Effector memory CD8-positive, alpha-beta T cell (primary cell): ENCODE results near the gene KCNN3.

Experiments
- ATAC-seq: fragments of 150-1000 bp; cut with Tn5 transposase; replicated peaks from 2 replicates; pipeline ENCODE4 v1.10.0; 2021; ENCODE audit warnings: mild to moderate bottlenecking, moderate library complexity
- DNase-seq, 3 experiments: peaks; one replicate each; pipeline ENCODE4 v3.0.0; 2021
- H3K27ac Mint-ChIP-seq, 2 donors: one replicate each; pipeline ENCODE4 v1.8.0; 2022; ENCODE audit warnings: mild to moderate bottlenecking in 2 of 2, mixed read lengths in 2 of 2, moderate library complexity in 2 of 2
- H3K27me3 Mint-ChIP-seq, 2 donors: one replicate each; pipeline ENCODE4 v1.8.0; 2022; ENCODE audit warnings: mixed read lengths in 2 of 2
- H3K36me3 Mint-ChIP-seq: one replicate; pipeline ENCODE4 v1.8.0; 2022; ENCODE audit warnings: mild to moderate bottlenecking, moderate library complexity, mixed read lengths; ENCODE audit not compliant: insufficient read depth
- H3K4me1 Mint-ChIP-seq, 2 donors: one replicate each; pipeline ENCODE4 v1.8.0; 2022; ENCODE audit warnings: low read depth in 2 of 2, mixed read lengths in 2 of 2
- H3K4me3 Mint-ChIP-seq, 2 donors: one replicate each; pipeline ENCODE4 v1.8.0; 2022; ENCODE audit warnings: mild to moderate bottlenecking in 2 of 2, mixed read lengths in 2 of 2, moderate library complexity in 2 of 2
- H3K9me3 Mint-ChIP-seq, 2 donors: one replicate each; pipeline ENCODE4 v1.8.0; 2022; ENCODE audit warnings: mixed read lengths in 2 of 2

Gene KCNN3

DNA sequence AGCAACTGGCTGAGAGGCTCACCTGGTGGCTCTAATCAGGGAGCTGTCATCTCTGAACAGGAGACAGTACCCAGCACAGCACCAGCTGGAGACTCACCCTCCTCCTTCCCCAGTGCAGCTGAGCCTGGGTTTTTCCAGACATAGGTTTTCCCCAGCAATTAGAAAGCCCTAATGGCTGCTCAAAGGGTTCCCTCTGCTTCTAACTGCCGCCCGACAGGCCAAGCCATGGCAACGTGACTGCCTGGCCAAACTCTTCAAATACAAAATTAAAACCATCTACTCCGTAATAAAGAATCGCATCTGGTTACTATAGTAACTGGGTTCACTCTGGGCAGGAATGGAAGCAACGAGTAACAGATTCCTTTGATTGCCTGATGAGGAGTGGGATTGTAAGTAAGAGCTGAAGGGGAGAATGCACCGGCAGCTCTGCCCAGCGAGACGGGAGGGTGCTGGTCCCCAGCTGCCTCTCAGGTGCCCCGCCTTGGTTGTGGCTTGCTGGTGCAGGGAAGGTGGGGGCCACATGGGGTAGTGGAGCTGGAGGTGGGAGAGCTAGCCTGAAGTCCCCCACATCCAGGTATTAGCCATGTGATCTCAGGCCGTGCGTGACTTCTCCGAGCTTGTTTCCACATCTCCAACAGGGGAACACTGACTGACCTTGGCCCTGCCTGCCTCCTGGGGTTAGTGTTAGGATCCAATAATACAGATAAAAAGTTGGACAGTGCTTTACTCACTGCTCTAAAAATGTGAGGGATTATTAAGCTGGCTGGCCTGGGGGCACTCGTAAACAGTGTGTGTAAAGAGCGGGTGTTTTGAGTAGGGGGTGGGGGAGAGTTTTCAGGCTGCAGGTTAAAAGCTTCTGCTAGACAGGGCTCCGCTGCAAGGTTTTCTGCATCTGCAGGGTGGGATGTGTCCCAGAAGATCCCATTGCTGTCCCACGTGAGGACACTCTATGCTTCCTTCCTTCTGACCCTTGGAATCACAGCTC is 94.2 kb downstream of the KCNN3 start:
- H3K27ac Mint-ChIP-seq: peak overlapping the region in 1 of 2 donors; percentile 51
- ATAC-seq (no peak), DNase-seq (no peak)
- no peaks in the 10 kb centered on the region for H3K4me1 Mint-ChIP-seq
- H3K9me3 Mint-ChIP-seq: no peaks in the 10 kb centered on the region
- no peak overlapping the region for H3K4me3 Mint-ChIP-seq
- no peaks in the 10 kb centered on the region for H3K36me3 Mint-ChIP-seq
- peaks cover 0 to 30% of the 10 kb centered on the region in 2 donors for H3K27me3 Mint-ChIP-seq

DNA sequence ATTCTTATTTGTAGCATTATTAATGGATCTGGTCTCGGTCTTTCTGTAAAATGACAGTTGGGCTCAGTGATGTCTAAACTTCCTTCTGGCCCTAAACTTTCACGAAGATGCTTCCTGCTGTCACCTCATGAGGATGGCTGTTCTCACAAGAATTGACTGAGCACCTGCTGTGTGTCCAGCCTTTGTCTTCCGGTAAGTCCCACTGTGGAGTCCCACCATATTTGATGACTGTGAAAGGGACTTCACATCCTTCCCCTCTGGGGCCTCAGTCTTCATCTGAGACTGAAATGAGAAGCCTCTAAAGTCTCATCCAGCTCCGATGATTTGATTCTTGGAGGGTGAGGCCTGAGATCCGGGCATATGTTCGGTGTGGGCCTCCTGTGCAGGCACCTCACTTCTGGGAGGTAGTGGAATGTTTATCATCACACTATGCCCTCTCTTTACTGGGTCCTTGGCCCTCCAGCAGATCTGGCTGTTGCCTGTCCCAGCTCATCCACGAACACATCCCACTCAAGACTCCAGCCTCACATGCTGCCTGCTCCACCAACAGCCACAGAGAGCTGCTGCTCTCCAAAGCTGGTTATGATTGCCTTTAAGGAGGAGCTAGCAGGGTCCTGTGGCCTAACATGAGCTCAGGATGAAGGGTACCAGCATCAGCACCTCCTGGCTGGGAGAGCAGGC is 95.8 kb downstream of the KCNN3 start:
- Mint-ChIP-seq H3K36me3 (no peaks in the 10 kb centered on the region), H3K27ac (peak overlapping the region in 1 of 2 donors; percentile 14), H3K4me3 (no peak overlapping the region), H3K9me3 (no peaks in the 10 kb centered on the region), H3K4me1 (no peaks in the 10 kb centered on the region), H3K27me3 (peaks cover 0 to 30% of the 10 kb centered on the region in 2 donors)
- DNase-seq (no peak), ATAC-seq (no peak)

DNA sequence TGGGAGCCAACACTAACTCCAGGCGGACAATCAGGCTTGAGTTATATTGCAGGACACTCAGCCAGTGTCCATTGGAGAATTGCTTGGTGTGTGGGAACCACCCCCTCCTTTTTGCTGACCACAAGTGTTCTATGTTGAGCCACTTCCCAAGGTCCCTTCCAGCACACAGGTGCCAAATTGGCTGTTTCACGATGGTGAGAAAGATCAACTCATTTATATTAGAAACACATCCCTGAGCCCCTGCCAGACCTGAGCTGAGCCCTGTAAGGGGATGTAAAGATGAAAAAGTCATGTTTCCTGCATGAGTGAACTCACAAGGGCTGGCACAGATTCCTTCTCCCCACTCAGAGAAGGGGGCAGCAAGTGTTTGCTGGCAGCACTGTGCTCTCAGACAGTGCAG is 96.5 kb downstream of the KCNN3 start:
- no peaks in the 10 kb centered on the region for H3K9me3 Mint-ChIP-seq
- no peak overlapping the region for H3K4me3 Mint-ChIP-seq
- ATAC-seq: no peak
- no peak overlapping the region for H3K27ac Mint-ChIP-seq
- peaks cover 0 to 30% of the 10 kb centered on the region in 2 donors for H3K27me3 Mint-ChIP-seq
- no peaks in the 10 kb centered on the region for H3K36me3 Mint-ChIP-seq
- no peaks in the 10 kb centered on the region for H3K4me1 Mint-ChIP-seq
- no peak for DNase-seq

DNA sequence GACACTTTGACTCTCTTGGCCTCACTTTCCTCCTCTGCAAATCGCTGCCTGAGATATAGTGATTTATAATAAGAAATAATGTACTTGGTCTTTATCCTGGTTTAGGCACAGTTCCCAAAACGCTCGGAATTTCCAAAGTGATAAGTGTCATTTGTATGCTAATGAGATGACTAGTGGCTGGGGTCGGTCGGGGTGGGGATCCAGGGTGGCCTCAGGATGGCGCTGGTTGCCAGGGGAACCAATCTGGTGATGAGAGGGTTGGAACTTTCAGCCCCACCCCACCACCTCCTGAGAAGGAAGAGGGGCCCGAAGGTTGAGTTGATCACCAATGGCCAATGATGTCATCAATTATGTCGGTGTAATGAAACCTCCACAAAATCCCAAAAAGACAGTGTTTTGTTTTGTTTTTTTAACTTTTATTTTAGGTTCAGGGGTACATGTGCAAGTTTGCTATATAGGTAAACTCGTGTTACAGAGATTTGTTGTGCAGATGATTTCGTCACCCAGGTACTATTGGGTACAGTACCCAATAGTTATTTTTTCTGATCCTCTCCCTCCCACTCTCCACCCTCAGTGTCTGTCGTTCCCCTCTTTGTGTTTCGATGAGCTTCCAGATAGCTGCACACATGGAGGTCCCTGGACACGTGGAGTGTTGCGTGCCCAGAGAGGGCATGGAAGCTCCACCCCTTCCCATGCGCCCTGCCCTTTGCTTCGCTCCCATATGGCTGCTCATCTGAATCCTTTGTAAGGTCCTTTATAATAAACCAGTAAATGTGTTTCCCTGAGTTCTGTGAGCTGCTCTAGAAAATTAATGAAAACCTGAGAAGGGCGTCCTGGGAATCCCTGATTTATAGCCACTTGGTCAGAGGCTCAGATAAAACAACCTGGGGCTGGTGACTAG is 97.2 kb downstream of the KCNN3 start:
- Mint-ChIP-seq H3K9me3 (no peaks in the 10 kb centered on the region), H3K4me1 (no peaks in the 10 kb centered on the region), H3K36me3 (no peaks in the 10 kb centered on the region), H3K27ac (no peak overlapping the region), H3K4me3 (no peak overlapping the region), H3K27me3 (peaks cover 0 to 30% of the 10 kb centered on the region in 2 donors)
- no peak for ATAC-seq
- DNase-seq: no peak

GRCh38 chr1:154772056-154772455 is 98.0 kb downstream of the KCNN3 start:
- H3K4me1 Mint-ChIP-seq: no peaks in the 10 kb centered on the region
- H3K4me3 Mint-ChIP-seq: no peak overlapping the region
- no peaks in the 10 kb centered on the region for H3K36me3 Mint-ChIP-seq
- no peak overlapping the region for H3K27ac Mint-ChIP-seq
- ATAC-seq: no peak
- H3K27me3 Mint-ChIP-seq: peaks cover 0 to 29% of the 10 kb centered on the region in 2 donors
- no peak for DNase-seq
- no peaks in the 10 kb centered on the region for H3K9me3 Mint-ChIP-seq

GRCh38 chr1:154770897-154771594 is 99.0 kb downstream of the KCNN3 start:
- peaks cover 0 to under 1% of the 10 kb centered on the region in 2 donors for H3K4me1 Mint-ChIP-seq
- no peak for ATAC-seq
- no peaks in the 10 kb centered on the region for H3K9me3 Mint-ChIP-seq
- H3K36me3 Mint-ChIP-seq: no peaks in the 10 kb centered on the region
- H3K27me3 Mint-ChIP-seq: peaks cover 2 to 27% of the 10 kb centered on the region in 2 donors
- no peak overlapping the region for H3K27ac Mint-ChIP-seq
- no peak for DNase-seq
- no peak overlapping the region for H3K4me3 Mint-ChIP-seq

DNA sequence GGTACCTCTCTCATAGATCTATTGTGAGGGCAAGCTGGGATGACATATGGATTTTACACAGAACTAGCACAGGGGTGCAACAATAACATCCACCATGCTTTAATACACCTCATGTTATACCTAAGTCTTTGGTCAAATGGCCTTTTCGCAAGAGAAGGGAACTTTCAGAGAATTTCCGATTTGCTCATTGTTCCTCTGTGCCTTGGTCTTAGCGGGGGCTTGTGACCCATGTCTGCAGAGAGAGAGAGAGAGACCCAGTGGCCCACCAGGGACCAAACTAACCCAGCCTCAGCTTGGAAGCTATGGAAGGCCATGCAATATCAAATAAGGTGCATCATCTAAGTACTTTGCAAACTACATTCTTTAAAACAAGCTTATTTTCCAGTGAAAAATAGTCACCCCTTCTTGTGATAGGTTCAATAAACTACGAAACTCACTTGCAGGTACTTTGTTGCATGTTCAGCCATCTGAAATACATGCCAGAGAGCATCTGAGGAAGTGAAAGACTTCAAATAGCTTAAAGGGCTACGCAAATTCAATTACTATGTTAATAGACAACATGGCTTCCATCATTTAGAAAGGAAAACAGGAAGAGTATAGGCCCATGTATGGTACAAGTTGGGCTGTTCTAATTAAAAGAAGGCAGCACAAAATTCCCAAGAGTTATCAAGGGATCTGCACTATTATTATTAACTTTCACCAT is 100.7 kb downstream of the KCNN3 start:
- no peaks in the 10 kb centered on the region for H3K9me3 Mint-ChIP-seq
- H3K27me3 Mint-ChIP-seq: peaks cover 19 to 44% of the 10 kb centered on the region in 2 donors
- DNase-seq: no peak
- H3K4me3 Mint-ChIP-seq: no peak overlapping the region
- no peaks in the 10 kb centered on the region for H3K36me3 Mint-ChIP-seq
- peaks cover 0 to 2% of the 10 kb centered on the region in 2 donors for H3K4me1 Mint-ChIP-seq
- no peak for ATAC-seq
- H3K27ac Mint-ChIP-seq: no peak overlapping the region

DNA sequence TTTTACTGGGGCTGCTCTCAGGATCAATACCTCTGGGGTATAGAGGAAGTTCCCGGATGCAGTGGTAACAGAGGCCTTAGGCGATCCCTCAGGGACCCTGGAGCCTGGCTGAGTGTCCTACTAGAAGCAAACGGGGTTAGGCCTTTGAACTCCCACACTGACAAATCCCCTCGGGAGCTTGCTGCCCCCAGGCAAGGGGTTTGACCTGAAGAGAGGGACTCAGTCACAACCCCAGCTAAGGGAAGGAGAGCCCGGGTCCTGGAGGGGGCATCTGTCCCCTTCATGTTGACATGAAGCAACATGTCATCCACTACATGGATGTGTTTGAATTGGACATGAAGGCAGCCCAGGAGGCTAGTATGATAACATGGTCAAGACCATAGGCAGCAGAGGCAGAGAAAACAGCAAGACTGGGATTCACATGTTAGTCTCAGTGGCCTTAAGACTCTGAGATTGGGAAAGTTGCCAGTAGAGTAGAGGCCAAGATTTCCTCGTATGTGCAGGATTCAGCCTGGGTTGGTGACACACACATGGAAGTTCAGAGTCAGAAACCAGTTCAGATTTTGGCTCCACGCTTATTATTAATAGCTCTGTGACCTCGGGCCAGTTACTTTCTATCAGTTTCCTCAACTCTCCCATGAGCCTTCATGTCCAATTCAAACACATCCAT is 101.5 kb downstream of the KCNN3 start:
- no peak overlapping the region for H3K4me3 Mint-ChIP-seq
- no peaks in the 10 kb centered on the region for H3K36me3 Mint-ChIP-seq
- peaks cover 0 to 2% of the 10 kb centered on the region in 2 donors for H3K4me1 Mint-ChIP-seq
- H3K27ac Mint-ChIP-seq: no peak overlapping the region
- H3K9me3 Mint-ChIP-seq: no peaks in the 10 kb centered on the region
- ATAC-seq (no peak), DNase-seq (no peak)
- H3K27me3 Mint-ChIP-seq: peaks cover 24 to 51% of the 10 kb centered on the region in 2 donors

DNA sequence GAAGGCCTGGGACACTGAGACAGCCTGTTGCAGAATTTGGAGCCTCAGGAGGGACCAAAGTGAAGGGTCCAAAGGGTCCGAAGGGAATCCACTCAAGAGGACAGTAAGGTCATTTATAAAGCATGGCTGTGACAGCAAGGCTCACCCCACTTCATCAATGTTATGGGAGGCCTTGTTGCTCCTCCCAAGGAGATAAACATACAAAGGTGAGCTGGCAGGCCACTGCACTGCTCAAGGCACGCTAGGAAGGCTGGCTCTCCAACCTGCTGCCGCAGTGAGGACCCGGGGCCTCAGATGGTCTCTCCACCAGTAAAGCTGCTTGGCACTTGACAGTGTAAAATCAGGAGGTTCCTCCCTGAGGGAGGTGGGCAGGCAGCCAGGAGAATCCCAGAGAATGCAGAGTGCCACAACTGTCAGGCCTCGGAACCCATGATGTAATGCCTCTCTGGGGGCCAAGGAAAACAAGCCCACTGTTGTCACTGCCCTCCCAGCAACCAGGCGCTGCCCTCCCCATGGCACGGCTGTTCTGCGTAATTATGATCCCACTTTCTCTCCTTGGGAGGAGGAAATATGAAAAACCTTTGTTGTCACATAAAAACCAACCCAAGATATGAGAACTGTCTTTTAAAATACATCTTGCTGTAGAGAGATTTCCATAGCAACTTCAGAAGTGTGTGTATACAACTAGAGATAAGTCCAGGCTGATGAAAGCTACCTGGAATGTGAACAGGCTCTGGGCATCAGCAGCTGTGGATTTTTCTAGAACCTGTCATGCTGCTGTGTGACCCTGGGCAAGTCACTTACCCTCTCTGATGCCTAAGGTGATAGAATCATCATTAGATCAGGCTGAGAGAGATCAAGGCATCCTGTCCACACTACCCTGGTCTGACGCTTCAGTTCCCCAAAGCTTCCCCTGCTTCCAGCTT is 102.5 kb downstream of the KCNN3 start:
- Mint-ChIP-seq H3K36me3 (no peaks in the 10 kb centered on the region), H3K4me1 (peaks cover 0 to 2% of the 10 kb centered on the region in 2 donors), H3K27ac (no peak overlapping the region), H3K9me3 (no peaks in the 10 kb centered on the region), H3K27me3 (peaks cover 28 to 54% of the 10 kb centered on the region in 2 donors), H3K4me3 (no peak overlapping the region)
- ATAC-seq (no peak), DNase-seq (no peak)

DNA sequence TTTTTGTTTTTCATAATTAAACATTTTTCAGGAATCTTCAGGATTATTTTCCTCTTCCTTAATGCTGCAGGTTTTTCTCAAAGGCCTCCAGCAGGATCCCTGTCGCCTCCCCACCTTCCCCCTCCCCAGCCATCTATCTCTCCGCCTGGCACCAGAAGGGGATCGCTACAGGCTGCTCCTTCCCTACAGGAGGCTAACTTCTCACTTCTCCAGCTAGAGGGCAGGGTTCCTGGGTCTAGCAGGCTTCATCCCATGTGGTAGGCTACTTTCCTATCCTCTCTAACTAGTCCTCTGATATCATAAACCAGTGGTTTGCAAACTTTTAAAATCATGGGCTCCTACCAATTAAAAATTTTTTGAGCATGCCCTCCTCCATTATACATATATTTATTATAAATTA is 104.1 kb downstream of the KCNN3 start:
- no peak overlapping the region for H3K27ac Mint-ChIP-seq
- H3K36me3 Mint-ChIP-seq: no peaks in the 10 kb centered on the region
- DNase-seq (no peak), ATAC-seq (no peak)
- H3K27me3 Mint-ChIP-seq: peaks cover 34 to 45% of the 10 kb centered on the region in 2 donors
- peaks cover 0 to 2% of the 10 kb centered on the region in 2 donors for H3K4me1 Mint-ChIP-seq
- H3K9me3 Mint-ChIP-seq: no peaks in the 10 kb centered on the region
- H3K4me3 Mint-ChIP-seq: no peak overlapping the region

DNA sequence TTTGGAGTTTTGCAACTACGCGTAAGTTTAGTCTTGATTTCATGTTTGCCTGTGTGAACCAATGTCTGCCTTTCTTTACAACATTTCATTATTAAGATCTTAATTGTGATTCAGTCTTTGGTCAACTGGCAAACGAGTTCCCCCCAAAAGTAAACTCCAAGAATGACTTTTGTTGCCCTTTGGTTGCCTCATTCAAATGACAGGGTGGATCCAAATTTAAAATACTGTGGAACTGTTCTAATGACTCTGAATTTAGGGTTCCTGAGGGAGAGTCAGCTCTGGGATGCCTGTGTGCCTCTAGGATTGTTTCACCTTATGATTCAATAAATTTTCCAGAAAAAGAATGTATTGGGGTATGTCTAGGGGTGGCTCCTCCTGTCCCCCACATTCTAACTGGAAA is 105.3 kb downstream of the KCNN3 start:
- no peak for DNase-seq
- Mint-ChIP-seq H3K27ac (no peak overlapping the region), H3K9me3 (no peaks in the 10 kb centered on the region), H3K4me3 (no peak overlapping the region), H3K4me1 (peaks cover 0 to 2% of the 10 kb centered on the region in 2 donors), H3K36me3 (no peaks in the 10 kb centered on the region), H3K27me3 (peaks cover 38 to 51% of the 10 kb centered on the region in 2 donors)
- ATAC-seq: no peak
